ENCODE results near the gene IL1A. TPM values are rescaled to one million over a fixed set of nuclear protein-coding genes. Genes with fewer than 3 reads are reported as not detected.

Gene IL1A
- total RNA-seq, 3 donors from 2014 or later: 0.44 TPM; not detected in 2

- TF ChIP-seq POLR2AphosphoS5 (IDR thresholded peaks at IDR 0.05) (no peak), POLR2A (IDR thresholded peaks at IDR 0.05) (no peak), CTCF (IDR thresholded peaks at IDR 0.05) (no peak)
Observed at GRCh38 chr2:112790305-112790704, 6.0 kb upstream of the IL1A start.

GRCh38 chr2:112789186-112789585 is 4.9 kb upstream of the IL1A start:
- intact Hi-C loops (cut with DNase I; ENCODE audit: low total_unique reads): no loop called here
- no peaks in the 10 kb centered on the region for H3K9me3 ChIP-seq
- TF ChIP-seq POLR2AphosphoS5 (IDR thresholded peaks at IDR 0.05): no peak
- no peak for TF ChIP-seq POLR2A (IDR thresholded peaks at IDR 0.05)
- no peak for TF ChIP-seq CTCF (IDR thresholded peaks at IDR 0.05)

More at GRCh38 chr2:112790305-112790704, 6.0 kb upstream of the IL1A start:
- Histone ChIP-seq H3K27ac (no peak overlapping the region), H3K36me3 (no peaks in the 10 kb centered on the region), H3K9me3 (no peaks in the 10 kb centered on the region), H3K27me3 (no peaks in the 10 kb centered on the region), H3K4me3 (no peak overlapping the region), H3K4me1 (no peaks in the 10 kb centered on the region)
- DNase-seq (ENCODE audit: low spot score in 2 of 2): no peak
- intact Hi-C loops (cut with DNase I; ENCODE audit: low total_unique reads): no loop called here

GRCh38 chr2:112788653-112789052 is 4.4 kb upstream of the IL1A start:
- no peaks in the 10 kb centered on the region for H3K36me3 ChIP-seq
- TF ChIP-seq CTCF (IDR thresholded peaks at IDR 0.05) (no peak), POLR2A (IDR thresholded peaks at IDR 0.05) (no peak), POLR2AphosphoS5 (IDR thresholded peaks at IDR 0.05) (no peak)

More at GRCh38 chr2:112789186-112789585, 4.9 kb upstream of the IL1A start:
- Histone ChIP-seq H3K4me3 (no peak overlapping the region), H3K4me1 (no peaks in the 10 kb centered on the region), H3K27ac (no peak overlapping the region), H3K36me3 (no peaks in the 10 kb centered on the region), H3K27me3 (no peaks in the 10 kb centered on the region)
- DNase-seq (ENCODE audit: low spot score in 2 of 2): no peak

GRCh38 chr2:112787729-112788393 is 3.6 kb upstream of the IL1A start:
- H3K4me1 ChIP-seq: no peaks in the 10 kb centered on the region
- DNase-seq (ENCODE audit: low spot score in 2 of 2): no peak
- intact Hi-C loops (cut with DNase I; ENCODE audit: low total_unique reads): no loop called here
- H3K9me3 ChIP-seq: no peaks in the 10 kb centered on the region
- H3K36me3 ChIP-seq: no peaks in the 10 kb centered on the region
- H3K4me3 ChIP-seq: no peak overlapping the region
- H3K27ac ChIP-seq: no peak overlapping the region
- H3K27me3 ChIP-seq: no peaks in the 10 kb centered on the region
- TF ChIP-seq POLR2AphosphoS5 (IDR thresholded peaks at IDR 0.05): no peak
- TF ChIP-seq POLR2A (IDR thresholded peaks at IDR 0.05): no peak
- no peak for TF ChIP-seq CTCF (IDR thresholded peaks at IDR 0.05)

More at GRCh38 chr2:112788653-112789052, 4.4 kb upstream of the IL1A start:
- no peaks in the 10 kb centered on the region for H3K4me1 ChIP-seq
- intact Hi-C loops (cut with DNase I; ENCODE audit: low total_unique reads): no loop called here
- DNase-seq (ENCODE audit: low spot score in 2 of 2): no peak
- H3K27me3 ChIP-seq: no peaks in the 10 kb centered on the region
- no peak overlapping the region for H3K27ac ChIP-seq
- no peak overlapping the region for H3K4me3 ChIP-seq
- no peaks in the 10 kb centered on the region for H3K9me3 ChIP-seq

- Histone ChIP-seq H3K27me3 (no peaks in the 10 kb centered on the region), H3K36me3 (no peaks in the 10 kb centered on the region), H3K4me1 (no peaks in the 10 kb centered on the region), H3K9me3 (no peaks in the 10 kb centered on the region), H3K4me3 (no peak overlapping the region), H3K27ac (no peak overlapping the region)
- DNase-seq (ENCODE audit: low spot score in 2 of 2): no peak
- intact Hi-C loops (cut with DNase I; ENCODE audit: low total_unique reads): no loop called here
- TF ChIP-seq POLR2A (IDR thresholded peaks at IDR 0.05): no peak
- no peak for TF ChIP-seq POLR2AphosphoS5 (IDR thresholded peaks at IDR 0.05)
- TF ChIP-seq CTCF (IDR thresholded peaks at IDR 0.05): no peak
Observed at GRCh38 chr2:112787294-112787693, 3.0 kb upstream of the IL1A start.
